Stimulated activated CD4-positive, alpha-beta T cell treated with anti-CD3 and anti-CD28 coated beads, Interleukin-15, amount 100 ng/mL, for 1 hour (primary cell): ENCODE measurements around the gene POC1A.

Experiments used
- DNase-seq, 2 donors: peaks; one replicate each; pipeline ENCODE4 v3.0.0-alpha.2; 2020; ENCODE audit warnings: low read depth in 1 of 2, low spot score in 1 of 2

POC1A gene

GRCh38 chr3:52068730-52069129, 85.5 kb downstream of the POC1A start:
- no peak for DNase-seq

GRCh38 chr3:52068055-52068571, 86.1 kb downstream of the POC1A start:
- DNase-seq: no peak

- no peak for DNase-seq
Observed at GRCh38 chr3:52067526-52067925, 86.7 kb downstream of the POC1A start.

GRCh38 chr3:52067046-52067445, 87.2 kb downstream of the POC1A start:
- DNase-seq: no peak

GRCh38 chr3:52065264-52065756, 88.9 kb downstream of the POC1A start:
- DNase-seq: no peak

- no peak for DNase-seq
Observed at GRCh38 chr3:52064561-52064960, 89.7 kb downstream of the POC1A start.

GRCh38 chr3:52063026-52063723, 91.0 kb downstream of the POC1A start:
- no peak for DNase-seq

GRCh38 chr3:52062505-52062904, 91.7 kb downstream of the POC1A start:
- no peak for DNase-seq

- no peak for DNase-seq
Observed at GRCh38 chr3:52061121-52061910, 92.9 kb downstream of the POC1A start.

DNA sequence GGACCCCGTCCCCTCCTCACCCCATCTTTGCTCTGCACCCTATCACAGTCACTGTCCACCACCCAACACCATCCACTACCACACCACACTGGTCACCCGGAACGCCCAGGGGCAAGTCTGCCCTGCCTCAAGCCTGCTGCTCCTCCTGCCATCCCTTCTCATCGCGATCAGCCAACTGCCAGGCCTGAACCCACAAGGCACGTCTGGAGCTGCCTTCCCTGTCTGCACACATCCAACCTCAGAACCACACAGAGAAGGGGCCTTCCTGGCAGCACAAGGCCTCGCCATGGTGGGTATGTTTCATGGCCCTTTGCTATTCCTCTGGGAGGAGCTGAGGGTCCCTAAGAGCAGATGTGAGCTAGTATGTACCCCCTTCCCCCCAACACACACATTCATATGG, 94.4 kb downstream of the POC1A start:
- no peak for DNase-seq

GRCh38 chr3:52057812-52058495, 96.3 kb downstream of the POC1A start:
- DNase-seq: no peak

DNA sequence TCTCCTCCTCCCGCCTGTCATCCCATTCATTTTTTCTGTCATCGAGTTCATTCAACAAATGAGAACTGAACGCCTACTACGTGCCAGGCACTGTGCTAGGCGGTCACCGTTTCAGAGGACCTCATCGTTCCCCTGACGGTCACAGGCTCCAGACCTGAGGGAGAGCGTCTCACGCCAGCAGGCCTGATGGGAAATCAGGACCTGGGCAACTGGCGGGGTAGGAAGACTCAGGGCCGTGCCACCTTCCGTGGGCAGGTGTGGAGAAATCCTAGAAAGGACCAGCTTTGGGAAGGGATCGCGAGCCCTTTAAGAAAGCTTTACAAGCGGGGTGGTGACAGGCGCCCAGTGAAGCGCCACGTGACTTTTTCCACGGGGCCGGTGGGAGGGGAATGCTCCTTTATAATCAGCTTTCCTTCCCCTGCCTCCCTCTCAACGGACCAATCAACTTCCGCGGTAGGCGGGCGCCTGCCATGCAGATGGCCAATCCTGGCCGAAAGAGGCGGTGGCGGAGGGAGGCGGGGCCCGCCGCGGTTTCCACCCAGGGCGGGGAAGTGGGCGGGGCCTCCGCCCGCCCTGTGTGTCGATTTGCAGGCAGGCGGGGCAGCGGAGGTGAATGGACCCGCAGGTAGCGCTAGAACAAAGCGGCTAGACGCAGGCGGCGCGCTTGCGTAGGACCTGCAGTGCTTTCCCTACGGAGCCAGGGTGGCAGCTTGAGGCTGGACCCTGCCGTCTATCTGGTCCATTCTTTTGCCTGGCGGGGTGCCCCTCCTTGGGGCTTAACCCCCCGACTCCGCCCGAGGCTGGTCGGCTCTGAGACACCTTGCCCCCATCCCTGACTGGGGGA, 97.0 kb downstream of the POC1A start:
- DNase-seq: peak; percentile 99 to 100

- peak; percentile 55 to 68 for DNase-seq
Observed at GRCh38 chr3:52056521-52056967, 97.7 kb downstream of the POC1A start, which contains the start of gene DUSP7. DUSP7 (minus strand) TSS chr3:52056571; CDS start chr3:52056366, 205 bp downstream.

- DNase-seq: peak; percentile 11 to 31
Observed at GRCh38 chr3:52055537-52056351, 98.5 kb downstream of the POC1A start.

DNA sequence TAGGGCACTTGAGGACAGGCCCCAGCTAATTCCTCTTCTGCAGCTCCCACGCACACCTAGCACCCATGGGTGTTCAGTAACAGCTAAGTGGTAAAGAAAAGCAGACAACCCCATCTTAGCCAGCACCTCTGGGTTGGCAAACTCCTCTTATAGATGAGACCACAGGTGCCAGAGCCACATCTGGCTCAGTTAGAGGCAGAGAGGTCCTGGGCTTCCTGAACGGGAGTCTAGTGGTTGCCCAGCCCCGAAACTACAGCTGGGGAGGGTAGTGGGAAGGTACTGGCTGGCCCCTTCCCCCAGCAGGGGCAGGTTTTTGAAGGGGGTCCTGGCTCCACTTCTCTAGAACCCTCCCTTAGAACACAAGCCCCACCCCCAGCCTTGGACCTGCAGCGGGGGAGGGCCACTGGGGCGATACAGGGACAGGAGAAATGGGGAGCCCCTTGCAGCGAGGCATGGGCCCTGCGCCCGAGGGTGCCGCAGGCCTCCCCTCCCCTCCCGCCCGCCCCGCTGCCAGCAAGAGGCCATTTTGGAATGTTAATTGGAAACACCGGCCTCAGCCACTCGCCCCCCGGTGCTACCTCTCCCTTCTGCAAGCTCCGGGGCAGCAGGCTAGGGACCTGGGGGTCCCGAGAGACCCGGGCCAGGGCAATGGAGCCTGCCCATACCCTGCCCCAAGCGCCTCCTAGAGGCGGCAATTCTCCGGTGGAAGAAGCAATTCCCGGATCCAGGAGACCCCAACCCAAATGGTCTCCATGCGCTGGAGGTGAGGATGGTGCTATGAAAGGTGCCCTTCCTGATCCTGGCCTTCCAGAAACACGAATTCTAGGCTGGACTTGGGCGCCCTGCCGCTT, 99.3 kb downstream of the POC1A start:
- no peak for DNase-seq

DNA sequence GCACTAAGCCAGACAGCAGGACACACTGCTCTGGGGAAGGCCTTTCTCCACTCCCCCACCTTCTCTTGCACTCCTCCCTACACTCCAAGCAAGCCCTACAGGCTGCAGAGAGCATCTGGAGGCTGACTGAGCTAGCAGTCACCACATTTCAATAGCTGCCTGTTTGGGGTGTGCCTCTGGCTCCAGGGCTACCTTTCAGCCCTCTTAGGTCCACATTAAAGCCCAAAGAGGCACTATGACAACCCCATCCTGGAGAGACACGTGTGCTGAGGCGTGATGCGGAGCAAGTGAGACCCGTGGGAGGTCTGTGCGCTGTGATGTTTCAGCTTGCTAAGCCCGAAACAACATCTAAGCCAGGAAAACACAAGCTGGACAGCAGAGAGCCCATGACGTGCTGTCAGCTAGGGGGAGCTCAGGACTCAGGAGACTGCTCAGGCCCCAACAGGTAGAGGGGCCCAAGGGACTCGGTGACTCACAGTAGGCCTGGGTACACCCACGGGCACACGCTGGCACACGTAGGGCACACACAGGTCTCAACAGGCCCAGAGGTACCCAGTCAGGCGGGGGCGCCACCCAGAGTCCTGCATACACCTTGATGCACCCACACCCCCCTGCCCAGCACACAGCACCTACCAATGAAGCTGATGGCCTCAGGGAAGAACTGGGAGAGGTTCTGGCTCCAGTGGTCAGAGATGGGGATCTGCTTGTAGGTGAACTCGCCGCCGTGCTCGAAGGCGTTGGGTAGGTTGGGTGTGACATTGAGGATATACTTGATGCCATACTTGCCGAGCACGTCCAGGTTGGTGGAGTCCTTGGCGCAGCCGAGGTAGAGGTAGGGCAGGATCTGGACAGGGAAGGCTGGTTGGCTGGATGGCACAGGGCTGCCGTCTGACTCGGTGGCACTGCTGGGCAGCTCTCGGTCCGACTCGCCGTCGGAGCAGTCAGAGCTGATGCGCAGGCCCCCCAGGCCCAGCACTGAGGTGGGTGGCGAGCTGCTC, 100.6 kb downstream of the POC1A start:
- DNase-seq: peak in 1 of 2 donors; percentile 33

GRCh38 chr3:52052831-52053306, 101.4 kb downstream of the POC1A start:
- DNase-seq: peak in 1 of 2 donors; percentile 23
